Endodermal cell (in vitro differentiated cells): ENCODE results near the gene PDLIM5. TPM values are rescaled to one million over a fixed set of nuclear protein-coding genes. Genes with fewer than 3 reads are reported as not detected.

Experiments
- DNase-seq: peaks from one replicate; pipeline ENCODE4 v3.0.0-alpha.2; 2017
- H3K27ac ChIP-seq: 2 replicates; pipeline ENCODE4 v1.5.1; 2013; ENCODE audit warnings: mild to moderate bottlenecking, low read depth, low read length, moderate library complexity
- H3K27me3 ChIP-seq: 2 replicates; pipeline ENCODE4 v1.6.1; 2013; ENCODE audit warnings: mild to moderate bottlenecking, low read length, moderate library complexity; ENCODE audit not compliant: insufficient read depth, control insufficient read depth, poor library complexity, severe bottlenecking
- H3K36me3 ChIP-seq: 2 replicates; pipeline ENCODE4 v1.7.0; 2013; ENCODE audit warnings: mild to moderate bottlenecking, low read length, moderate library complexity; ENCODE audit not compliant: control insufficient read depth, insufficient read depth
- H3K4me1 ChIP-seq: one replicate; pipeline ENCODE4 v1.7.0; 2013; ENCODE audit warnings: low read length; ENCODE audit not compliant: control insufficient read depth, insufficient read depth
- H3K4me3 ChIP-seq: 2 replicates; pipeline ENCODE4 v1.5.1; 2013; ENCODE audit warnings: mild to moderate bottlenecking, low read length, moderate library complexity
- H3K9ac ChIP-seq: 2 replicates; pipeline ENCODE4 v1.6.1; 2013; ENCODE audit warnings: mild to moderate bottlenecking, low read length, moderate library complexity; ENCODE audit not compliant: poor library complexity, severe bottlenecking; ENCODE audit errors: extremely low read depth
- H3K9me3 ChIP-seq: 2 replicates; pipeline ENCODE4 v1.6.1; 2013; ENCODE audit warnings: mild to moderate bottlenecking, low read length, moderate library complexity; ENCODE audit not compliant: control insufficient read depth
- H3K27ac Mint-ChIP-seq: 2 replicates; pipeline ENCODE4 v1.8.0; 2020; ENCODE audit warnings: mixed read lengths
- H3K27me3 Mint-ChIP-seq: 2 replicates; pipeline ENCODE4 v1.8.0; 2021; ENCODE audit warnings: mild to moderate bottlenecking, mixed read lengths; ENCODE audit not compliant: insufficient read depth
- H3K36me3 Mint-ChIP-seq: 2 replicates; pipeline ENCODE4 v1.8.0; 2020; ENCODE audit warnings: low read depth, mixed read lengths
- H3K4me1 Mint-ChIP-seq: 2 replicates; pipeline ENCODE4 v1.8.0; 2020; ENCODE audit warnings: mixed read lengths
- H3K4me3 Mint-ChIP-seq: 2 replicates; pipeline ENCODE4 v1.8.0; 2020; ENCODE audit warnings: mild to moderate bottlenecking, moderate library complexity, mixed read lengths
- H3K9me3 Mint-ChIP-seq: 2 replicates; pipeline ENCODE4 v1.8.0; 2020; ENCODE audit warnings: mild to moderate bottlenecking, mixed read lengths
- CTCF ChIP-seq: fragments of 200-600 bp; sonication (generic); conservative IDR thresholded peaks from 2 replicates; pipeline ENCODE4 v1.5.0; 2021; ENCODE audit warnings: antibody characterized with exemption, mild to moderate bottlenecking
- WGBS, 2 experiments: methylation state at CpG; one replicate each; pipeline versions ENCODE4 v1.1.5 to v1.1.7; 2013; ENCODE audit warnings: missing lambda C conversion rate in 2 of 2, mixed read lengths in 1 of 2; ENCODE audit not compliant: insufficient coverage in 1 of 2, insufficient read length in 1 of 2; 5-methylcytosine and 5-hydroxymethylcytosine counted together
- total RNA-seq, 2 donors: library from RNA; stranded (reverse); fragmentation: NEBNext Ultra II Directional in 1 of 2; extraction: Animal tissue kit (Norgen Biotek cat#: 25700) in 1 of 2; gene quantifications; 2 replicates in 1 of 2; 3 replicates in 1 of 2; pipeline ENCODE4 v1.2.1, GENCODE V29; 2021

The PDLIM5 gene
- total RNA-seq, 2 donors from 2014 or later = 91.0 to 149 TPM

- Mint-ChIP-seq H3K27me3 (no peaks in the 10 kb centered on the region), H3K4me3 (no peak overlapping the region), H3K36me3 (no peaks in the 10 kb centered on the region), H3K4me1 (peaks cover 14% of the 10 kb centered on the region), H3K9me3 (no peaks in the 10 kb centered on the region), H3K27ac (no peak overlapping the region)
- H3K27ac ChIP-seq = no peak overlapping the region
- no peak overlapping the region for H3K4me3 ChIP-seq
- no peaks in the 10 kb centered on the region for H3K4me1 ChIP-seq
- no peak overlapping the region for H3K9ac ChIP-seq
- TF ChIP-seq CTCF = no peak
- H3K27me3 ChIP-seq = no peaks in the 10 kb centered on the region
- no peaks in the 10 kb centered on the region for H3K36me3 ChIP-seq
- H3K9me3 ChIP-seq = no peaks in the 10 kb centered on the region
- no peak for DNase-seq
- WGBS, 2 experiments = 92 to 94% methylated on average over 3 to 10 of the region's 10 CpGs
Measured at GRCh38 chr4:94680176-94680862, 228.6 kb downstream of the PDLIM5 start.

- H3K36me3 Mint-ChIP-seq = no peaks in the 10 kb centered on the region
- Histone ChIP-seq H3K27me3 (no peaks in the 10 kb centered on the region), H3K9me3 (no peaks in the 10 kb centered on the region), H3K4me3 (no peak overlapping the region), H3K27ac (no peak overlapping the region), H3K4me1 (no peaks in the 10 kb centered on the region), H3K9ac (no peak overlapping the region), H3K36me3 (no peaks in the 10 kb centered on the region)
- H3K4me1 Mint-ChIP-seq = no peaks in the 10 kb centered on the region
- no peak for DNase-seq
- no peak overlapping the region for H3K27ac Mint-ChIP-seq
- no peak for TF ChIP-seq CTCF
- no peaks in the 10 kb centered on the region for H3K27me3 Mint-ChIP-seq
- no peak overlapping the region for H3K4me3 Mint-ChIP-seq
- H3K9me3 Mint-ChIP-seq = no peaks in the 10 kb centered on the region
- WGBS, 2 experiments = 91 to 100% methylated on average over 2 to 5 of the region's 5 CpGs
Measured at GRCh38 chr4:94686086-94686485, 234.3 kb downstream of the PDLIM5 start.

- no peaks in the 10 kb centered on the region for H3K4me1 ChIP-seq
- no peak overlapping the region for H3K9ac ChIP-seq
- no peaks in the 10 kb centered on the region for H3K27me3 ChIP-seq
- H3K9me3 Mint-ChIP-seq = no peaks in the 10 kb centered on the region
- no peaks in the 10 kb centered on the region for H3K36me3 Mint-ChIP-seq
- 97 to 100% methylated on average over 2 to 3 of the region's 4 CpGs for whole genome bisulfite sequencing, 2 experiments
- no peaks in the 10 kb centered on the region for H3K4me1 Mint-ChIP-seq
- no peaks in the 10 kb centered on the region for H3K27me3 Mint-ChIP-seq
- H3K27ac Mint-ChIP-seq = no peak overlapping the region
- no peak overlapping the region for H3K4me3 ChIP-seq
- H3K9me3 ChIP-seq = no peaks in the 10 kb centered on the region
- no peak for DNase-seq
- no peak for TF ChIP-seq CTCF
- no peaks in the 10 kb centered on the region for H3K36me3 ChIP-seq
- no peak overlapping the region for H3K27ac ChIP-seq
- no peak overlapping the region for H3K4me3 Mint-ChIP-seq
Measured at GRCh38 chr4:94689155-94689860, 237.6 kb downstream of the PDLIM5 start.
